ENCODE results near the gene MAD2L1BP.
"Not testable (repeated sequence)": the region's sequence is repeated elsewhere in the genome, so short reads cannot be mapped to it uniquely, and the experiment has no call there.

Gene MAD2L1BP

GRCh38 chr6:43627008-43627825 is 8.4 kb upstream of the MAD2L1BP start:
- DNase-seq: peak in 1 of 2 donors; percentile 61

- DNase-seq: peak; percentile 47 to 67
These were observed 7.1 kb upstream of the MAD2L1BP start for GRCh38 chr6:43628393-43629103.

GRCh38 chr6:43629104-43629504 is 6.5 kb upstream of the MAD2L1BP start, which contains the start of gene GTPBP2:
Gene GTPBP2 (minus strand): TSS chr6:43629264. CDS start chr6:43629162, 102 bp downstream.
- DNase-seq: peak; percentile 96 to 97

GRCh38 chr6:43629505-43630300 is 5.9 kb upstream of the MAD2L1BP start:
- DNase-seq: peak; percentile 94 to 95

- no peak for DNase-seq
These were observed 4.5 kb upstream of the MAD2L1BP start for GRCh38 chr6:43630980-43631619.

GRCh38 chr6:43633002-43633401 is 2.6 kb upstream of the MAD2L1BP start:
- not testable (repeated sequence) for DNase-seq

- no peak for DNase-seq
These were observed 837 bp upstream of the MAD2L1BP start for GRCh38 chr6:43634702-43635303.

GRCh38 chr6:43636308-43636659 is 644 bp downstream of the MAD2L1BP start:
- peak in 1 of 2 donors; percentile 17 for DNase-seq

GRCh38 chr6:43639984-43640800 is 4.6 kb downstream of the MAD2L1BP start:
- DNase-seq: no peak

- DNase-seq: peak; percentile 71 to 75
These were observed 9.4 kb downstream of the MAD2L1BP start, which contains the start of gene RSPH9 for GRCh38 chr6:43644940-43645612. Gene RSPH9 (plus strand): TSS chr6:43645036. CDS start chr6:43645099, 63 bp downstream.

- DNase-seq: no peak
These were observed 9.9 kb downstream of the MAD2L1BP start for GRCh38 chr6:43645613-43645964.

GRCh38 chr6:43647613-43648012 is 12.0 kb downstream of the MAD2L1BP start:
- DNase-seq: no peak

GRCh38 chr6:43648248-43648647 is 12.6 kb downstream of the MAD2L1BP start:
- no peak for DNase-seq

- DNase-seq: not testable (repeated sequence)
These were observed 17.2 kb downstream of the MAD2L1BP start for GRCh38 chr6:43652822-43653221.

GRCh38 chr6:43657221-43657802 is 21.7 kb downstream of the MAD2L1BP start:
- no peak for DNase-seq

- DNase-seq: no peak
These were observed 22.5 kb downstream of the MAD2L1BP start for GRCh38 chr6:43658161-43658560.

GRCh38 chr6:43662948-43663347 is 27.3 kb downstream of the MAD2L1BP start:
- DNase-seq: not testable (repeated sequence)

GRCh38 chr6:43665376-43665775 is 29.7 kb downstream of the MAD2L1BP start:
- DNase-seq: no peak

GRCh38 chr6:43666196-43666920 is 30.7 kb downstream of the MAD2L1BP start:
- DNase-seq: no peak

Data from CD4-positive, alpha-beta T cell treated with Interleukin-4 for 1 hour (primary cell).